IPS-15b (cell line): ENCODE measurements around the gene MAML3.

ENCODE experiments used
- H3K27me3 ChIP-seq: one replicate; pipeline ENCODE4 v1.6.1; 2013; ENCODE audit warnings: low read length; ENCODE audit not compliant: control insufficient read depth, insufficient read depth
- H3K36me3 ChIP-seq: one replicate; pipeline ENCODE4 v1.6.1; 2013; ENCODE audit warnings: low read length; ENCODE audit not compliant: control insufficient read depth, insufficient read depth
- H3K4me1 ChIP-seq: one replicate; pipeline ENCODE4 v1.6.1; 2013; ENCODE audit warnings: mild to moderate bottlenecking, low read length; ENCODE audit not compliant: control insufficient read depth, insufficient read depth
- H3K4me3 ChIP-seq: one replicate; pipeline ENCODE4 v1.5.1; 2013; ENCODE audit warnings: low read depth, low read length
- H3K9ac ChIP-seq: one replicate; pipeline ENCODE4 v1.6.1; 2013; ENCODE audit warnings: low read depth, mild to moderate bottlenecking, low read length
- H3K9me3 ChIP-seq: one replicate; pipeline ENCODE4 v1.6.1; 2013; ENCODE audit warnings: mild to moderate bottlenecking, low read length; ENCODE audit not compliant: control insufficient read depth, insufficient read depth

Gene MAML3

GRCh38 chr4:140153718-140154571 is at the start of gene MAML3:
TSS of gene MAML3 (minus strand) at chr4:140154184. CDS start at chr4:140153327, 857 bp downstream.
- Histone ChIP-seq H3K36me3 (no peaks in the 10 kb centered on the region), H3K4me3 (peak within 1 kb of the TSS; percentile 81), H3K27me3 (no peaks in the 10 kb centered on the region), H3K9ac (peak within 1 kb of the TSS; percentile 8), H3K9me3 (no peaks in the 10 kb centered on the region), H3K4me1 (peaks cover 4% of the 10 kb centered on the region)

- Histone ChIP-seq H3K9ac (no peak overlapping the region), H3K4me1 (no peaks in the 10 kb centered on the region), H3K9me3 (no peaks in the 10 kb centered on the region), H3K4me3 (no peak overlapping the region), H3K36me3 (no peaks in the 10 kb centered on the region), H3K27me3 (no peaks in the 10 kb centered on the region)
Measured at GRCh38 chr4:140198942-140199341, 45.0 kb upstream of the MAML3 start.

- Histone ChIP-seq H3K27me3 (no peaks in the 10 kb centered on the region), H3K4me3 (no peak overlapping the region), H3K9me3 (no peaks in the 10 kb centered on the region), H3K4me1 (no peaks in the 10 kb centered on the region), H3K9ac (no peak overlapping the region), H3K36me3 (no peaks in the 10 kb centered on the region)
Measured at GRCh38 chr4:140195806-140196205, 41.8 kb upstream of the MAML3 start.

- Histone ChIP-seq H3K4me1 (no peaks in the 10 kb centered on the region), H3K27me3 (no peaks in the 10 kb centered on the region), H3K9ac (no peak overlapping the region)
Measured at GRCh38 chr4:140189805-140190204, 35.8 kb upstream of the MAML3 start.

GRCh38 chr4:140188975-140189374 is 35.0 kb upstream of the MAML3 start:
- no peaks in the 10 kb centered on the region for H3K4me1 ChIP-seq
- no peaks in the 10 kb centered on the region for H3K27me3 ChIP-seq
- no peaks in the 10 kb centered on the region for H3K36me3 ChIP-seq
- no peak overlapping the region for H3K4me3 ChIP-seq
- no peaks in the 10 kb centered on the region for H3K9me3 ChIP-seq
- no peak overlapping the region for H3K9ac ChIP-seq

More at GRCh38 chr4:140189805-140190204, 35.8 kb upstream of the MAML3 start:
- H3K9me3 ChIP-seq, result no peaks in the 10 kb centered on the region
- H3K36me3 ChIP-seq, result no peaks in the 10 kb centered on the region
- no peak overlapping the region for H3K4me3 ChIP-seq

GRCh38 chr4:140187316-140187695 is 33.3 kb upstream of the MAML3 start:
- no peak overlapping the region for H3K9ac ChIP-seq
- H3K9me3 ChIP-seq, result no peaks in the 10 kb centered on the region
- H3K36me3 ChIP-seq, result no peaks in the 10 kb centered on the region
- H3K27me3 ChIP-seq, result no peaks in the 10 kb centered on the region
- H3K4me1 ChIP-seq, result no peaks in the 10 kb centered on the region
- no peak overlapping the region for H3K4me3 ChIP-seq

GRCh38 chr4:140186651-140187315 is 32.8 kb upstream of the MAML3 start:
- Histone ChIP-seq H3K27me3 (no peaks in the 10 kb centered on the region), H3K4me1 (no peaks in the 10 kb centered on the region), H3K9me3 (no peaks in the 10 kb centered on the region), H3K9ac (no peak overlapping the region), H3K4me3 (no peak overlapping the region), H3K36me3 (no peaks in the 10 kb centered on the region)

- Histone ChIP-seq H3K9me3 (no peaks in the 10 kb centered on the region), H3K9ac (no peak overlapping the region), H3K4me1 (no peaks in the 10 kb centered on the region), H3K4me3 (no peak overlapping the region), H3K36me3 (no peaks in the 10 kb centered on the region), H3K27me3 (no peaks in the 10 kb centered on the region)
Measured at GRCh38 chr4:140186082-140186438, 32.1 kb upstream of the MAML3 start.

- Histone ChIP-seq H3K27me3 (no peaks in the 10 kb centered on the region), H3K9me3 (no peaks in the 10 kb centered on the region), H3K9ac (no peak overlapping the region)
Measured at GRCh38 chr4:140185412-140186081, 31.6 kb upstream of the MAML3 start.

GRCh38 chr4:140183270-140183669 is 29.3 kb upstream of the MAML3 start:
- H3K36me3 ChIP-seq, result no peaks in the 10 kb centered on the region
- no peaks in the 10 kb centered on the region for H3K27me3 ChIP-seq
- H3K9me3 ChIP-seq, result no peaks in the 10 kb centered on the region
- no peaks in the 10 kb centered on the region for H3K4me1 ChIP-seq
- H3K4me3 ChIP-seq, result no peak overlapping the region
- no peak overlapping the region for H3K9ac ChIP-seq

More at GRCh38 chr4:140185412-140186081, 31.6 kb upstream of the MAML3 start:
- Histone ChIP-seq H3K4me1 (no peaks in the 10 kb centered on the region), H3K4me3 (no peak overlapping the region), H3K36me3 (no peaks in the 10 kb centered on the region)

- H3K9me3 ChIP-seq, result no peaks in the 10 kb centered on the region
- H3K4me1 ChIP-seq, result no peaks in the 10 kb centered on the region
- no peak overlapping the region for H3K4me3 ChIP-seq
- H3K9ac ChIP-seq, result no peak overlapping the region
- H3K36me3 ChIP-seq, result no peaks in the 10 kb centered on the region
- no peaks in the 10 kb centered on the region for H3K27me3 ChIP-seq
Measured at GRCh38 chr4:140180577-140180976, 26.6 kb upstream of the MAML3 start.
